DND-41 (cell line): ENCODE measurements around the gene FCN2.

ENCODE experiments used
- ATAC-seq: fragments of 200-7000 bp; cut with Tn5 transposase; 3 replicates; pipeline ENCODE4 v1.9.1; 2021; ENCODE audit warnings: low read depth; ENCODE audit not compliant: insufficient read depth
- DNase-seq: peaks from one replicate; pipeline ENCODE4 v3.0.0-alpha.2; 2020
- H2AFZ ChIP-seq: 2 replicates; pipeline ENCODE4 v1.6.0; 2012; ENCODE audit warnings: low read depth, low read length
- H3K27ac ChIP-seq: 2 replicates; pipeline ENCODE4 v1.5.1; 2012; ENCODE audit warnings: low read length, inconsistent platforms
- H3K27me3 ChIP-seq: fragments of 200-600 bp; sonication (generic); 2 replicates; pipeline ENCODE4 v1.6.0; 2012; ENCODE audit warnings: low read length, mild to moderate bottlenecking, inconsistent platforms; ENCODE audit not compliant: insufficient read depth, poor library complexity
- H3K36me3 ChIP-seq: 2 replicates; pipeline ENCODE4 v1.5.1; 2012; ENCODE audit warnings: low read length, inconsistent platforms; ENCODE audit not compliant: insufficient read depth
- H3K4me1 ChIP-seq: 2 replicates; pipeline ENCODE4 v1.5.1; 2012; ENCODE audit warnings: mild to moderate bottlenecking, low read length; ENCODE audit not compliant: insufficient read depth
- H3K4me2 ChIP-seq: 2 replicates; pipeline ENCODE4 v1.6.0; 2012; ENCODE audit warnings: mild to moderate bottlenecking, moderate library complexity, low read length, inconsistent platforms; ENCODE audit not compliant: insufficient read depth
- H3K4me3 ChIP-seq, 2 experiments: fragments of 200-600 bp in 1 of 2; shearing (Covaris generic) in 1 of 2; 2 replicates each; pipeline ENCODE4 v1.5.1; 2012 to 2016; ENCODE audit warnings: inconsistent platforms in 2 of 2, low read length in 2 of 2, mild to moderate bottlenecking in 2 of 2, low read depth in 1 of 2, moderate library complexity in 1 of 2
- H3K79me2 ChIP-seq: 2 replicates; pipeline ENCODE4 v1.6.0; 2012; ENCODE audit warnings: low read length, inconsistent platforms; ENCODE audit not compliant: insufficient read depth
- H3K9ac ChIP-seq: 2 replicates; pipeline ENCODE4 v1.6.0; 2012; ENCODE audit warnings: low read depth, mild to moderate bottlenecking, inconsistent platforms, low read length, moderate library complexity
- H3K9me3 ChIP-seq: 2 replicates; pipeline ENCODE4 v1.5.1; 2012; ENCODE audit warnings: low read length, moderate library complexity, mild to moderate bottlenecking, inconsistent platforms; ENCODE audit not compliant: insufficient read depth, severe bottlenecking
- H4K20me1 ChIP-seq: 2 replicates; pipeline ENCODE4 v1.6.0; 2012; ENCODE audit warnings: low read length; ENCODE audit not compliant: insufficient read depth
- EZH2 ChIP-seq: IDR thresholded peaks from 3 replicates; pipeline ENCODE4 v1.6.1; 2012; ENCODE audit warnings: borderline replicate concordance, low read depth, mild to moderate bottlenecking, moderate library complexity, low read length, inconsistent platforms; ENCODE audit not compliant: severe bottlenecking
- TF ChIP-seq, protein P1 (sequence below): IDR thresholded peaks from 2 replicates; pipeline ENCODE4 v1.5.1; 2012; ENCODE audit warnings: borderline replicate concordance, low read length, moderate library complexity, mild to moderate bottlenecking; ENCODE audit not compliant: poor library complexity, severe bottlenecking; ENCODE audit errors: extremely low read depth

Gene FCN2

DNA sequence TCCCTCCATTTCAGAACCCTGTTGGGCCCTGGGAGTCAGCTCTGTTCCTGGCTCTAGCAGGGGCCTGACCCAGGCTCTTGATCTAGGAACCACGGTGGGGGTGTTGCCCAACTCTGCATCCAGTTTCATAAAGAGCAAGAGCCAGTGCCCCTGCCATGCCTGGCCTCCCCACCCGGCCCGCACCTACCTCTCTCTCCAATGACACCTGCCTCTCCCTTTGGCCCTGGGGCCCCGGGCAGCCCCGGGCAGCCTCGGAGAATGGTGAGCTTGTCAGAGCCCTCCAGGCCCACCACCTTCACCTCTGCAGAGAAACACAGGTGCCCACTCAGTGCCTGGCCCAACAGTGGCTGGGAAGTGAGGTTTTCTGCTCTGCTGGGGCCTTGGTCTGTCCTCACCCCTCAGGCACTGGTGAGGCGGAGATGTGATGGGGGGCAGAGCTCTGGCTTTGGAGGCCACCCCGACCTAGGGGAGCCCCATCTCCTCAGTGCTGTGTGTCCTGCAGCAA lies 35.6 kb downstream of the FCN2 start:
- no peak overlapping the region for H3K4me3 ChIP-seq
- H2AFZ ChIP-seq, result no peak overlapping the region
- no peaks in the 10 kb centered on the region for H3K79me2 ChIP-seq
- H3K4me2 ChIP-seq, result no peak overlapping the region
- no peaks in the 10 kb centered on the region for H4K20me1 ChIP-seq
- no peak overlapping the region for H3K9ac ChIP-seq
- TF ChIP-seq, protein P1, sequence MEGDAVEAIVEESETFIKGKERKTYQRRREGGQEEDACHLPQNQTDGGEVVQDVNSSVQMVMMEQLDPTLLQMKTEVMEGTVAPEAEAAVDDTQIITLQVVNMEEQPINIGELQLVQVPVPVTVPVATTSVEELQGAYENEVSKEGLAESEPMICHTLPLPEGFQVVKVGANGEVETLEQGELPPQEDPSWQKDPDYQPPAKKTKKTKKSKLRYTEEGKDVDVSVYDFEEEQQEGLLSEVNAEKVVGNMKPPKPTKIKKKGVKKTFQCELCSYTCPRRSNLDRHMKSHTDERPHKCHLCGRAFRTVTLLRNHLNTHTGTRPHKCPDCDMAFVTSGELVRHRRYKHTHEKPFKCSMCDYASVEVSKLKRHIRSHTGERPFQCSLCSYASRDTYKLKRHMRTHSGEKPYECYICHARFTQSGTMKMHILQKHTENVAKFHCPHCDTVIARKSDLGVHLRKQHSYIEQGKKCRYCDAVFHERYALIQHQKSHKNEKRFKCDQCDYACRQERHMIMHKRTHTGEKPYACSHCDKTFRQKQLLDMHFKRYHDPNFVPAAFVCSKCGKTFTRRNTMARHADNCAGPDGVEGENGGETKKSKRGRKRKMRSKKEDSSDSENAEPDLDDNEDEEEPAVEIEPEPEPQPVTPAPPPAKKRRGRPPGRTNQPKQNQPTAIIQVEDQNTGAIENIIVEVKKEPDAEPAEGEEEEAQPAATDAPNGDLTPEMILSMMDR, result no peak
- no peak for TF ChIP-seq EZH2
- no peaks in the 10 kb centered on the region for H3K36me3 ChIP-seq
- DNase-seq (no peak), ATAC-seq (no peak)
- no peaks in the 10 kb centered on the region for H3K9me3 ChIP-seq
- H3K4me1 ChIP-seq, result no peaks in the 10 kb centered on the region
- no peak overlapping the region for H3K27ac ChIP-seq
- no peaks in the 10 kb centered on the region for H3K27me3 ChIP-seq

DNA sequence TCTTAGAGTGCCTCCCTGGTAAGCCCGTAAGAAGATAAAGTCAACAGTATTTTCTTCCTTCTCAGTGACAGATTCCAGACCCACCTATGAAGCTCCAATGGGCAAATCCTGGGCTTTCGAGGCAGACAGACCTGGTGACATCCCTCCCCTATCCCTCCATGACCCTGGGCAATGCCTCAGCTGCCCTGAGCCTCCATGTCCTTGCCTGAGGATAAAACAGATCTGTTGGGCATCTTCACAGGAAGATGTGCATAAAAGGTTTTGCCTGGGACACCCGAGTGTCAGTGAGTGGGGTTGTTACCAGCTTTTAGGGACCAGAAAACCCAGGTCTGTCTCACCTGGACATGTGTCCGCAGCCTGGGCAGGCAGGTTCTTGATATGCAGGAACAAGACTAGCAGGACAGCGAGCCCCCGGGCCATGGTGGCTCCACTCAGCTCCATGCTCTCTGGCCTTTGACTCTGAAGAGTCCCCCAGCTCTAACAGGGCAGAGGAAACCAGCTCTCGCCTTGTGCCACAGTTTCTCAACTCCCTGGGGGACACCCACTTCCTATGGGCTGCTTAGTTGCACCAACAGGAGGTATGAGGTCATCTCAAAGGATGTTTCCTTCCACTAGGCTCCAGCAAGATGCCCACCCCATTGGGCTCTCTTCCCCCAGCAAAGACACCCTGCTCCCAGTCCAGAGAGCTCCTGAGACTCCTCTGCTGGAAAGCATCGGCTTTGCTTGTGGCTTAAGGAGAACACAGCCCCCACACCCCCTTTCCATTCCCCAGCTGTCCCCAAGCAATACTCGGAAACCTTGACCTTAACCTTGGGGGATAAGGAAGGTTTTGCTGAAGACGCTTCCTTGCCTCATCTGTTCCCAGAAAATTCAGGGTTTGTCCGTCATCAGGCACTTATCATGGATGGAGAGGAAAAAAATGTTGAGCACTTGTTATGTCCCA lies 37.1 kb downstream of the FCN2 start, which contains the start of gene FCN1:
Gene FCN1, minus strand, starts transcription at position 482 of the 943 bp plus-strand sequence. Its CDS starts 41 bp downstream, at position 441.
- Histone ChIP-seq H3K4me2 (no peak within 1 kb of the TSS), H3K9me3 (no peaks in the 10 kb centered on the region), H3K36me3 (no peaks in the 10 kb centered on the region), H3K27ac (no peak within 1 kb of the TSS), H3K27me3 (no peaks in the 10 kb centered on the region), H3K79me2 (no peaks in the 10 kb centered on the region), H3K9ac (no peak within 1 kb of the TSS), H3K4me1 (no peaks in the 10 kb centered on the region), H3K4me3 (no peak within 1 kb of the TSS), H4K20me1 (no peaks in the 10 kb centered on the region), H2AFZ (no peak within 1 kb of the TSS)
- TF ChIP-seq, protein P1, result no peak
- TF ChIP-seq EZH2, result no peak
- no peak for DNase-seq
- ATAC-seq, result no peak

DNA sequence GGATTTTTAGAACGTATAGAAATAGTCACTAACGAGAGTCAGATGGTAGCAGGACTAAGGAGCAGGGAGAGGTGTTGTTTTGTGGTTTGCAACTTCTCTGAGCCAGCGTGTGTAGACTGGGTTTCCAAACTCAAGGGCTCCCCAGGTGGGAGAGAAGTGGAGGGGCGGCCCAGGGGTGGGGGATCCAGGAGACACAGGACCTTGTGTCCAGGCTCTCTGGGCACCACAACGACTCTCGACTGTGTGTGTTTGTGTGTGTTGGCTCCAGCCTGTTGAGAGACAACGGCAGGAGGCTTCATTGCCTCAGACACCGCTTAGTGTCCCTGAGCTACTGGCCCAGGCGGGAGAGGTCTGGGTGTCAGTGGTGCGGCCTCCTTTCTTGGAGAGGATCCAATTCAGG lies 38.0 kb downstream of the FCN2 start:
- no peak for DNase-seq
- no peak overlapping the region for H3K4me2 ChIP-seq
- H3K4me3 ChIP-seq, result no peak overlapping the region
- H3K27ac ChIP-seq, result no peak overlapping the region
- H4K20me1 ChIP-seq, result no peaks in the 10 kb centered on the region
- no peaks in the 10 kb centered on the region for H3K36me3 ChIP-seq
- TF ChIP-seq, protein P1, result no peak
- no peak for TF ChIP-seq EZH2
- H3K79me2 ChIP-seq, result no peaks in the 10 kb centered on the region
- H3K9ac ChIP-seq, result no peak overlapping the region
- no peaks in the 10 kb centered on the region for H3K9me3 ChIP-seq
- no peaks in the 10 kb centered on the region for H3K27me3 ChIP-seq
- H2AFZ ChIP-seq, result no peak overlapping the region
- no peak for ATAC-seq
- H3K4me1 ChIP-seq, result no peaks in the 10 kb centered on the region
